Subcutaneous adipose tissue (tissue), 4 donors: ENCODE measurements around the gene SLCO4A1. TPM values are rescaled to one million over a fixed set of nuclear protein-coding genes. Genes with fewer than 3 reads are reported as not detected.

Experiments
- CTCF ChIP-seq: fragments of 450-650 bp; IDR thresholded peaks from one replicate; pipeline ENCODE4 v1.5.1; 2016; ENCODE audit warnings: low read depth, mild to moderate bottlenecking, control low read depth, antibody characterized with exemption, moderate library complexity
- total RNA-seq, 4 donors: library from RNA; depleted of rRNA; stranded (reverse); fragments of >200 nt; gene quantifications; one replicate each; pipeline ENCODE4 v1.1.0, GENCODE V29; 2016

SLCO4A1 gene
- total RNA-seq, 4 donors from 2014 or later, result 9.0 to 38.5 (median 28.3) TPM

- TF ChIP-seq CTCF, result no peak
Observed at GRCh38 chr20:62624719-62625453, 17.4 kb upstream of the SLCO4A1 start.

GRCh38 chr20:62625516-62625915 is 16.8 kb upstream of the SLCO4A1 start:
- no peak for TF ChIP-seq CTCF

GRCh38 chr20:62625921-62626547 is 16.3 kb upstream of the SLCO4A1 start:
- no peak for TF ChIP-seq CTCF

GRCh38 chr20:62627901-62628612 is 14.2 kb upstream of the SLCO4A1 start:
- no peak for TF ChIP-seq CTCF

- TF ChIP-seq CTCF, result no peak
Observed at GRCh38 chr20:62628691-62629090, 13.6 kb upstream of the SLCO4A1 start.

GRCh38 chr20:62629864-62630470 is 12.3 kb upstream of the SLCO4A1 start:
- no peak for TF ChIP-seq CTCF
